Uterus (tissue), 2 donors: ENCODE measurements around the gene NIN.

Experiments
- CTCF ChIP-seq, 4 experiments: fragments of 200-600 bp in 2 of 4; fragments of 450-650 bp in 2 of 4; sonication (generic) in 2 of 4; IDR thresholded peaks; one replicate each; pipeline ENCODE4 v1.5.1; 2016 to 2019; ENCODE audit warnings: antibody characterized with exemption in 4 of 4, mild to moderate bottlenecking in 2 of 4, moderate library complexity in 1 of 4
- POLR2A ChIP-seq, 2 donors: fragments of 450-650 bp; IDR thresholded peaks; one replicate each; pipeline ENCODE4 v1.6.1; 2016; ENCODE audit warnings: antibody characterized with exemption in 2 of 2, mild to moderate bottlenecking in 1 of 2, moderate library complexity in 1 of 2

DNA sequence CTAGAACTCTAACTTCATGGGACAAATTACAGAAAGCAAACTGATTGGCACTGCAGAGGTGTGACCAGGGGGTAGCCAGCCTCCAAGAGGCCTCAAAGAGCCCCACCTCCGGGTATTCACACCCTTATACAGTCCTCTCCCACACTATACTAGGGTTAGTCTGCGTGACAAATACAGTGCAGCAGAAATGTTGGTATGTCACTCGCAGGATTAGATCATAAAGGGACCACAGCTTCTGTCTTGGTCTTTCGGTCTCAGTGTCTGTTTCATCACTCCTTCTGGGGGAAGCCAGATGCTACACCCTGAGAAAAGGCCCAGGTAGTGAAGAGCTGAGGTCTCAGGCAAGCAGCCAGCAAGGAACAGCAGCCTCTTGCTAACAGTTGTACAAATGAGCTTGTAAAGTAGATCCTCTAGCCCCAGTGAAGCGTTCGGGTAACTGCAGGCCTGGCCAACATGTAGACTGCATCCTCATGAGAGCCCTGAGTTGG, 94.0 kb downstream of the NIN start:
- TF ChIP-seq CTCF (IDR thresholded peaks at IDR 0.05) (no peak), POLR2A (IDR thresholded peaks at IDR 0.05) (no peak)
